Measurements from ENCODE around the gene TFG. TPM values are rescaled to one million over a fixed set of nuclear protein-coding genes. Genes with fewer than 3 reads are reported as not detected.

Gene TFG
- total RNA-seq, 1 donor from 2014 or later: 64.9 TPM

DNA sequence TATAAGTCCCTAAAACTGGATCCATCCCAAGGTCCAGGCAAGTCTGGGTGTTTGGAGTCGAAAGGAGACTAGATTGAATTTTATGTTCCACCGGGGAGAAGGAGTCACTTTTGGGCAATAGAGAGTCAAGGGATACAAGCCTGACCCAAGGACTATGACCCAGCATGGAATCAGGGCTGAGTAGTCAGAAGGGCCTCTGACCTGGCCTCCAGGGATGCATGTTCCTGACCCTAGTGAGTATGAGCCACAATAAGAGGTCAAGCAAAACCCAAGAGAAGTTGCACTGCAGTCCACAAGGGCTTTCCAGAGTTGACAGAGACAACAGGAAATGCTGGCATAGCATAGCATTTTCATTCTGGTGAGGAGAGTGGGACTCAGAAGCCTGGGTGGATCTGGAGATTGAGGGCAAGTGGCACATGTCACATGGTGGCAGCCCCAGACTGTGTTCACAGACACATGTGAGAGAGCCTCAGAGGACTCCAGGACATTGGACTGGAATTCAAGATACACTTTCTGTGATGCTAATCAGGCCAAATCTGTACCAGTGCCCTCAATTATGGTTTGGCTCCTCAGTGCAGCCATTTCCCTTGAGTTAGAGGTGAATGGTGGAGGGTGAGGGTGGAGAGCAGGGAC is 66.9 kb downstream of the TFG start:
- no peak for DNase-seq (ENCODE audit: low spot score in 2 of 2)
- Histone ChIP-seq H3K9me3 (no peaks in the 10 kb centered on the region), H3K27me3 (no peaks in the 10 kb centered on the region), H3K36me3 (peaks cover 0 to 13% of the 10 kb centered on the region in 2 donors), H3K4me3 (no peak overlapping the region), H3K4me1 (no peaks in the 10 kb centered on the region), H3K27ac (no peak overlapping the region)
- intact Hi-C loops (cut with DNase I): no loop called here
- TF ChIP-seq, protein P1, sequence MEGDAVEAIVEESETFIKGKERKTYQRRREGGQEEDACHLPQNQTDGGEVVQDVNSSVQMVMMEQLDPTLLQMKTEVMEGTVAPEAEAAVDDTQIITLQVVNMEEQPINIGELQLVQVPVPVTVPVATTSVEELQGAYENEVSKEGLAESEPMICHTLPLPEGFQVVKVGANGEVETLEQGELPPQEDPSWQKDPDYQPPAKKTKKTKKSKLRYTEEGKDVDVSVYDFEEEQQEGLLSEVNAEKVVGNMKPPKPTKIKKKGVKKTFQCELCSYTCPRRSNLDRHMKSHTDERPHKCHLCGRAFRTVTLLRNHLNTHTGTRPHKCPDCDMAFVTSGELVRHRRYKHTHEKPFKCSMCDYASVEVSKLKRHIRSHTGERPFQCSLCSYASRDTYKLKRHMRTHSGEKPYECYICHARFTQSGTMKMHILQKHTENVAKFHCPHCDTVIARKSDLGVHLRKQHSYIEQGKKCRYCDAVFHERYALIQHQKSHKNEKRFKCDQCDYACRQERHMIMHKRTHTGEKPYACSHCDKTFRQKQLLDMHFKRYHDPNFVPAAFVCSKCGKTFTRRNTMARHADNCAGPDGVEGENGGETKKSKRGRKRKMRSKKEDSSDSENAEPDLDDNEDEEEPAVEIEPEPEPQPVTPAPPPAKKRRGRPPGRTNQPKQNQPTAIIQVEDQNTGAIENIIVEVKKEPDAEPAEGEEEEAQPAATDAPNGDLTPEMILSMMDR (IDR thresholded peaks at IDR 0.05): no peak

DNA sequence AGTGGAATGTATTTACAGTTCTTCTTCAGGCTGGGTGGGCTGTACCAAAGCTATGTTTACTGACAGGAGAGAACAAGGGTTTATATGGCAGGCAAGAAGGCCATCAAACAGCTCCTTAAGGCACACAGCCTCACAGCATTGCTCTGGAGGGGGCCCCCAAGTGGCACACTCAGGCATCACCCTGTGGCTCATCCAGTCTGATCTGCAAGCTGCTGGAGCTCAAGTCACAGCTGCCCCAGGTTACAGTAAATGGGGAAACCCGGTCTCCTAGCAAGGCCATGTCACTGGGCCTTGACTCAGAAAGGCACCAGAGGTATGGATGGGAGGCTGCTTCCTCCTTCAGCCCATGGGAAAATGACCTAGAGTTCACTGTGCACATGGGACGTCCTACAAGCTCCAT is 67.5 kb downstream of the TFG start:
- Histone ChIP-seq H3K36me3 (peaks cover 0 to 13% of the 10 kb centered on the region in 2 donors), H3K27ac (no peak overlapping the region), H3K9me3 (no peaks in the 10 kb centered on the region), H3K27me3 (no peaks in the 10 kb centered on the region), H3K4me1 (no peaks in the 10 kb centered on the region), H3K4me3 (no peak overlapping the region)
- intact Hi-C loops (cut with DNase I): no loop called here
- TF ChIP-seq, protein P1 (IDR thresholded peaks at IDR 0.05): no peak
- no peak for DNase-seq (ENCODE audit: low spot score in 2 of 2)

DNA sequence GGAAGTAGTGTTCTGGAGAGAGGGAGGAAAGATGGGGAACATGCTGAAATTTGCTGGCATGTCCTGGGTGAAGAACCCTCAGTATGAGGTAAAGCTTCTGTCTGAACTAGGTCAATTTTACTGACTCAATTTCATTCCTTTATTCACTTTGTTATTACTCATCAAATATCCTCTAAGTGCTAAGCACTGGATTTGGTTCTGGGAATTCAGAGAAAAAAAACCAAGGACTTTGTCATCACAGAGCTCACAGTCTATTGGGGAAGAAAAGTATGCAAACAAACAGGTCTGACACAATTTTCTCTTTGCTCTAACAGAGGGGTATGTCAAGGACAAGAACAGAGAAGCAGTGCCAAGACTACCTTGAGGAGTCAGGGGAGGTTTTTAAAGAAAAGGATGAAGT is 68.0 kb downstream of the TFG start:
- no peak for DNase-seq (ENCODE audit: low spot score in 2 of 2)
- H3K9me3 ChIP-seq: no peaks in the 10 kb centered on the region
- no peaks in the 10 kb centered on the region for H3K27me3 ChIP-seq
- TF ChIP-seq, protein P1 (IDR thresholded peaks at IDR 0.05): no peak
- H3K4me1 ChIP-seq: no peaks in the 10 kb centered on the region
- H3K4me3 ChIP-seq: no peak overlapping the region
- intact Hi-C loops (cut with DNase I): no loop called here
- H3K27ac ChIP-seq: no peak overlapping the region
- H3K36me3 ChIP-seq: peaks cover 0 to 13% of the 10 kb centered on the region in 2 donors

DNA sequence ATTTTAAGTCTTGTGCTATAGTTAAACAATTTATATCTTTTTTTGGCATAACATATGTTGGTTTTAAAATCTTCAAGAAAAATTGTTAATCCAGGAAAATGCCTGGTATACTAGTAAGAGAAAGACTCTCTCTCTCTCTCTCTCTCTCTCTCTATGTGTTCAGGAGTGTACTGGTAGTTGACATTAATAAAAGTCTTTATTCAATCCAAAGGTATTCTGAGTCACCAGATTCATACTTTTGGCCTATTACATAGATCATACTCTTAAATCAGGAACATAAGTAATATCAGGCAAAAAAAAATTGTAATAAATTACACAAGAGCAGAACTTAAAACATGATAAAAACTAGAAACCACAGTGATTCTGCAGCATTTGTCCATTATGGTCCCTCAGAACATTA is 70.2 kb downstream of the TFG start:
- H3K27ac ChIP-seq: no peak overlapping the region
- TF ChIP-seq, protein P1 (IDR thresholded peaks at IDR 0.05): no peak
- H3K27me3 ChIP-seq: no peaks in the 10 kb centered on the region
- no peak for DNase-seq (ENCODE audit: low spot score in 2 of 2)
- no peaks in the 10 kb centered on the region for H3K9me3 ChIP-seq
- H3K36me3 ChIP-seq: peaks cover 0 to 6% of the 10 kb centered on the region in 2 donors
- peaks cover 0 to 7% of the 10 kb centered on the region in 2 donors for H3K4me1 ChIP-seq
- no peak overlapping the region for H3K4me3 ChIP-seq
- intact Hi-C loops (cut with DNase I): no loop called here

DNA sequence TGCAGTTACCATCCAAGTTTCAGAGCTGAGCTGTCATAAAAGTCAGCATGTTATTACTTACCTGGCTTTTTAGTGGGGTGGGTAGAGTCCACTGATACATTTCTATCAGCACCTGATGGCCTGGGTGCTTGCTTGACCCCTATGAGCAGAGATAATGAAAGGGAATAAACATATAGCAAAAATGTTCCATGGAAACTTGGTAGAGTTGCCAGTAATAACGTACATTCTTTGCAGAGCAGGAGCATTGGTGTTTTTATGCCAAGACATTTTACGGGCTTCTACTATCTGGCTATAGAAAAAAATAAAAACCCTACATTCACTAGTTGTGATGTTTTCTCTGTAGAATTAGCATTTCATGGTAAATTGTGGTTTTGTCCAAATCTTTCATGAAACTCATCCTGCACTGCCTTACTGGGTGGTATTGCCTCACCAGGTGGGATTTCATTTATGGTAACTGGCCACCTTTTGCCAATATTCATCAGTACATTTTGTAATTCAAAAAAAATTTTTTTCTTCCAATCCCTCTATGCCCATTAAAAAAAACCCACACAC is 70.9 kb downstream of the TFG start:
- Histone ChIP-seq H3K27me3 (no peaks in the 10 kb centered on the region), H3K36me3 (peaks cover 0 to 6% of the 10 kb centered on the region in 2 donors), H3K9me3 (peaks cover 0 to under 1% of the 10 kb centered on the region in 2 donors), H3K4me1 (peaks cover 0 to 7% of the 10 kb centered on the region in 2 donors), H3K4me3 (no peak overlapping the region), H3K27ac (no peak overlapping the region)
- no peak for DNase-seq (ENCODE audit: low spot score in 2 of 2)
- TF ChIP-seq, protein P1 (IDR thresholded peaks at IDR 0.05): no peak
- intact Hi-C loops (cut with DNase I): no loop called here

Data from ascending aorta (tissue), 2 donors.